Measurements from ENCODE around the gene TMED4.

TMED4 gene

DNA sequence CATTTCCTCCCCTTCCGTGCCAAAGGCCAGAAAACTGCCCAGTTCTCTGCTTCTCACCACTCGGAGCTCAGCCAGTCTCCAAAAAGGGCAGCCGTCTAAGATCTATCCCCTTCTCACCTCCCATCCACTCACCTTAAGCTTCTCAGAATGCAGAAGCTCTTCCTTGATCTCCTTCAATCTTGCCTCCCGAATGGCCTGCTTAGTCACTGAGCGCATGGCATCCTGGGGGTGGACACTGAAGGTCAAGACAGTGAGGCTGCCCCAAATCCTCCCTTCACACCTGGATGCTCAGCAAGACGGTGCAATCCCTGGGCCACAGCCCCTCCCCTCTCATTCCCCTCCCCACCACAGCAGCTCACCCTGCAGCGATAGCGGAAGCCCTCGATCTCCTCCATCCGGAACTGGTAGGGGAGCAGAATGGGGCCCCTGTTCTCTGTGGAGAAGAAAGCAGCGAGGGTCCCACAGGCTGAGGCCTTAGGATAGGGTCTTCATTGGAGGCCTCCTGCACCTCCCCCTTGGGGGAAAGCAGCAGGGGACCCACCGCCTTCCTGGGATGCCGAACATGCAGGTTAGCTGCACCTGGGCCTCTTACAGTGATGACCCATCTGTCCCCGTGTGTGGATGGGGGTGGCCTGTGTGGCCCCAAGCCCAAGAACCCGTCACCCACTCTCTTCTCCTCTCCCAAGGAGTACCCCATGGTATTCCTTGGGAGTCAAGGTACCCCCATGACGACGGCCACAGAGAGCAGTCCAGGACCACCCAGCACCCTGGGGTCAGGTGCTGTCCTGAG, 13.1 kb downstream of the TMED4 start:
- H3K27ac ChIP-seq (ENCODE audit: poor library complexity, severe bottlenecking) = no peak overlapping the region
- no peak overlapping the region for H3K4me3 ChIP-seq (ENCODE audit: severe bottlenecking)
- ATAC-seq (ENCODE audit: low read depth) = no peak
- H3K4me1 ChIP-seq (ENCODE audit: insufficient read depth, poor library complexity, severe bottlenecking) = no peaks in the 10 kb centered on the region
- H3K27me3 ChIP-seq (ENCODE audit: insufficient read depth, poor library complexity, severe bottlenecking) = no peaks in the 10 kb centered on the region
- no peak for DNase-seq (ENCODE audit: low spot score)
- H3K9me3 ChIP-seq (ENCODE audit: severe bottlenecking) = no peaks in the 10 kb centered on the region
- TF ChIP-seq, protein P1, sequence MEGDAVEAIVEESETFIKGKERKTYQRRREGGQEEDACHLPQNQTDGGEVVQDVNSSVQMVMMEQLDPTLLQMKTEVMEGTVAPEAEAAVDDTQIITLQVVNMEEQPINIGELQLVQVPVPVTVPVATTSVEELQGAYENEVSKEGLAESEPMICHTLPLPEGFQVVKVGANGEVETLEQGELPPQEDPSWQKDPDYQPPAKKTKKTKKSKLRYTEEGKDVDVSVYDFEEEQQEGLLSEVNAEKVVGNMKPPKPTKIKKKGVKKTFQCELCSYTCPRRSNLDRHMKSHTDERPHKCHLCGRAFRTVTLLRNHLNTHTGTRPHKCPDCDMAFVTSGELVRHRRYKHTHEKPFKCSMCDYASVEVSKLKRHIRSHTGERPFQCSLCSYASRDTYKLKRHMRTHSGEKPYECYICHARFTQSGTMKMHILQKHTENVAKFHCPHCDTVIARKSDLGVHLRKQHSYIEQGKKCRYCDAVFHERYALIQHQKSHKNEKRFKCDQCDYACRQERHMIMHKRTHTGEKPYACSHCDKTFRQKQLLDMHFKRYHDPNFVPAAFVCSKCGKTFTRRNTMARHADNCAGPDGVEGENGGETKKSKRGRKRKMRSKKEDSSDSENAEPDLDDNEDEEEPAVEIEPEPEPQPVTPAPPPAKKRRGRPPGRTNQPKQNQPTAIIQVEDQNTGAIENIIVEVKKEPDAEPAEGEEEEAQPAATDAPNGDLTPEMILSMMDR (IDR thresholded peaks at IDR 0.05; ENCODE audit: poor library complexity, severe bottlenecking) = no peak
- peaks cover 91% of the 10 kb centered on the region for H3K36me3 ChIP-seq (ENCODE audit: low read depth)

- H3K9me3 ChIP-seq (ENCODE audit: severe bottlenecking) = no peaks in the 10 kb centered on the region
Observed at GRCh38 chr7:44567884-44568283, 14.1 kb downstream of the TMED4 start.

GRCh38 chr7:44566680-44567079, 15.4 kb downstream of the TMED4 start:
- DNase-seq (ENCODE audit: low spot score) (no peak), ATAC-seq (ENCODE audit: low read depth) (no peak)
- Histone ChIP-seq H3K9me3 (ENCODE audit: severe bottlenecking) (no peaks in the 10 kb centered on the region), H3K4me1 (ENCODE audit: insufficient read depth, poor library complexity, severe bottlenecking) (peaks cover 6% of the 10 kb centered on the region), H3K27ac (ENCODE audit: poor library complexity, severe bottlenecking) (no peak overlapping the region), H3K4me3 (ENCODE audit: severe bottlenecking) (no peak overlapping the region), H3K27me3 (ENCODE audit: insufficient read depth, poor library complexity, severe bottlenecking) (no peaks in the 10 kb centered on the region), H3K36me3 (ENCODE audit: low read depth) (peaks cover 73% of the 10 kb centered on the region)
- TF ChIP-seq, protein P1 (IDR thresholded peaks at IDR 0.05; ENCODE audit: poor library complexity, severe bottlenecking) = no peak

More at GRCh38 chr7:44567884-44568283, 14.1 kb downstream of the TMED4 start:
- H3K36me3 ChIP-seq (ENCODE audit: low read depth) = peaks cover 85% of the 10 kb centered on the region
- DNase-seq (ENCODE audit: low spot score) (no peak), ATAC-seq (ENCODE audit: low read depth) (no peak)
- H3K27me3 ChIP-seq (ENCODE audit: insufficient read depth, poor library complexity, severe bottlenecking) = no peaks in the 10 kb centered on the region
- TF ChIP-seq, protein P1 (IDR thresholded peaks at IDR 0.05; ENCODE audit: poor library complexity, severe bottlenecking) = no peak
- no peak overlapping the region for H3K4me3 ChIP-seq (ENCODE audit: severe bottlenecking)
- no peak overlapping the region for H3K27ac ChIP-seq (ENCODE audit: poor library complexity, severe bottlenecking)
- no peaks in the 10 kb centered on the region for H3K4me1 ChIP-seq (ENCODE audit: insufficient read depth, poor library complexity, severe bottlenecking)

GRCh38 chr7:44565795-44566559, 16.1 kb downstream of the TMED4 start:
- no peak for DNase-seq (ENCODE audit: low spot score)
- no peaks in the 10 kb centered on the region for H3K9me3 ChIP-seq (ENCODE audit: severe bottlenecking)
- H3K27me3 ChIP-seq (ENCODE audit: insufficient read depth, poor library complexity, severe bottlenecking) = no peaks in the 10 kb centered on the region
- TF ChIP-seq, protein P1 (IDR thresholded peaks at IDR 0.05; ENCODE audit: poor library complexity, severe bottlenecking) = peak; percentile 64
- H3K36me3 ChIP-seq (ENCODE audit: low read depth) = peaks cover 65% of the 10 kb centered on the region
- H3K27ac ChIP-seq (ENCODE audit: poor library complexity, severe bottlenecking) = no peak overlapping the region
- H3K4me3 ChIP-seq (ENCODE audit: severe bottlenecking) = no peak overlapping the region
- peaks cover 6% of the 10 kb centered on the region for H3K4me1 ChIP-seq (ENCODE audit: insufficient read depth, poor library complexity, severe bottlenecking)
- peak; percentile 53 for ATAC-seq (ENCODE audit: low read depth)

Data from RWPE2 (cell line).